ENCODE data around the gene CCDC12.

The CCDC12 gene

GRCh38 chr3:47007001-47007400, 30.5 kb upstream of the CCDC12 start:
- DNase-seq = peak; percentile 1

GRCh38 chr3:47006145-47006651, 29.7 kb upstream of the CCDC12 start:
- DNase-seq = no peak

GRCh38 chr3:47005212-47006144, 28.9 kb upstream of the CCDC12 start:
- no peak for DNase-seq

- DNase-seq = no peak
Observed at GRCh38 chr3:47004369-47005211, 28.0 kb upstream of the CCDC12 start.

GRCh38 chr3:47003461-47004368, 27.2 kb upstream of the CCDC12 start:
- DNase-seq = peak; percentile 1

GRCh38 chr3:47003056-47003410, 26.5 kb upstream of the CCDC12 start:
- no peak for DNase-seq

- DNase-seq = peak; percentile 2
Observed at GRCh38 chr3:47002171-47003055, 25.9 kb upstream of the CCDC12 start.

- DNase-seq = peak; percentile 1
Observed at GRCh38 chr3:47001731-47002170, 25.2 kb upstream of the CCDC12 start.

- peak; percentile 1 for DNase-seq
Observed at GRCh38 chr3:47000922-47001730, 24.6 kb upstream of the CCDC12 start.

GRCh38 chr3:47000198-47000815, 23.8 kb upstream of the CCDC12 start:
- DNase-seq = no peak

- no peak for DNase-seq
Observed at GRCh38 chr3:46999516-47000197, 23.1 kb upstream of the CCDC12 start.

GRCh38 chr3:46998852-46999515, 22.4 kb upstream of the CCDC12 start:
- no peak for DNase-seq

GRCh38 chr3:46998121-46998851, 21.7 kb upstream of the CCDC12 start:
- peak; percentile 79 for DNase-seq

- no peak for DNase-seq
Observed at GRCh38 chr3:46997453-46998091, 21.0 kb upstream of the CCDC12 start.

GRCh38 chr3:46996689-46997452, 20.3 kb upstream of the CCDC12 start:
- DNase-seq = no peak

GRCh38 chr3:46995901-46996562, 19.5 kb upstream of the CCDC12 start:
- DNase-seq = no peak

Measured in stimulated activated CD4-positive, alpha-beta T cell treated with anti-CD3 and anti-CD28 coated beads, Interleukin-4, amount 100 ng/mL, for 1 hour (primary cell).